Activated CD4-positive, alpha-beta T cell treated with anti-CD3 and anti-CD28 coated beads for 48 hours (primary cell): ENCODE data around the gene ST7.

Experiments
- DNase-seq: peaks from one replicate; pipeline ENCODE4 v3.0.0-alpha.2; 2020

The ST7 gene

DNA sequence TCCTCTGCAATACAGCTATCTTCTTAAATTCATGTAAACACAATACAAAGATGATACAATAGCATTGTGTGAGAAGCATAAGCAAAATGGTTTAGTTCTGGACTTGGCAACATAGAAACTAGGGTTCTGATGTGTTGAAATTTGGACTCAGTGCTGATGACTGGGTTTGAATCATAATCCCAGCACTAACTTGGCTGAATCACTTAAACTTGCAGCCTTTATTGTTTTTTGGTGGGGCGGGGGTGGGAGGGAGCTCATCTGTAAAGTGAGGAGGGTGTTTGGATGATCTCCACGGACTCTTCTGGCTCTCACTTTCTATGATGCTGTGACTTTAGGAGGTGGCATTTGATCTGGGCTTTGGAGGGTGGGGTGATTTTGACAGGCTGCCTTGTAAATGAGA is 211.3 kb downstream of the ST7 start:
- no peak for DNase-seq

DNA sequence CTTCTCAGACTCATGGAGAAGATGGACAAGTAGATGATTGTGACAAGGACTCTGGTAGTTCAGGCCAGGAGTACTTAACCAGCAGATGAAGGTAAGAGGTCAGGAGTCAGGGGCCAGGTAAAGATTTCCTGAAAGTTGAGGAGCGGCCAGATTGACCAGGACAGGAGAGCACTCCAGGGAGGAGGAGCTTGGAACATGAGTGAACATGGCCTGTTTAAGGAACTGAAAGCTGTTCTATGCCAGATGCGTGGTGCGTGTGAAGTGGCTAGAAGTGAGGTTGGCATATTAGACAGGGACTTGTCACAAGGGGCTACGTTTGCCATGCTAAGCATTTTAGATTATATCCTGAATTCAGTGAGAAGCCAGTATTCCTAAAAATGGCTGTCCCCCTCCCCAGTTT is 212.4 kb downstream of the ST7 start:
- no peak for DNase-seq

DNA sequence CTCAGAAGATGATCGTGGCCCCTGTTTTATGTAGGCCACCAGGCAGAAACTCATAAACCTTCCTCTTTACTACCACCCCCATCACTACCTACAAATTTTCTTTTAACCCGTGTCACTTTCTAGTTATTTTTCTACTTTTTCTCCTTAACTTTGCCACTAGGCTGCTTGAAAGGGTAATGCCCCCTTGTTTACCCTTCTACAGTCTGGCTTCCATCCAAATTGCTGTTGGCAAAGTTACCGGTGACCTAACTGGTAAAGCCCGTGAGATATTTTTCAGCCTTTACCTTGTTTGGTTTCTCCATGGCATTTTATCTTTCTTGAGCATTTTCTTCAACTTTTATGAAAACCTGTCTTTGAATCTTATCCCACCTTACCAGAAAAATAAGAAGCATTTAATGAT is 216.6 kb downstream of the ST7 start:
- no peak for DNase-seq

DNA sequence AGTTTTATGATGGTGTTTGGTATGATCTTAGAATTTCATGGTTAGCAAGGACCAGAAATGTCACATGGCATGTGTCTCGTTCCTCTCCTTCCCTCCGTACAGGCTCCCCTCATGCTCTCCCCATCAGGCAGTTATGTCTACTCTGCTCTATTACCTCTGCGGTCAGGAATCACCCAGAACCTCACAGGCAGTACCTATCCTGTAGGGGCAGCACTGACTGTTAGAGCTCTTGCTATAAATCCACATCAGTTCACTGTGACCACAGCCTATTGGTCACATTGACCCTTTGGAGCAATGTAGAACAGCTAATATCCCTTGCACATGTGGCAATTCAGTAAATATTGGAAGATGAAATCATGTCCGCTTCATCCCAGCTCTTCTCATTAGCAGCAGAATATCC is 217.8 kb downstream of the ST7 start:
- DNase-seq, result no peak

DNA sequence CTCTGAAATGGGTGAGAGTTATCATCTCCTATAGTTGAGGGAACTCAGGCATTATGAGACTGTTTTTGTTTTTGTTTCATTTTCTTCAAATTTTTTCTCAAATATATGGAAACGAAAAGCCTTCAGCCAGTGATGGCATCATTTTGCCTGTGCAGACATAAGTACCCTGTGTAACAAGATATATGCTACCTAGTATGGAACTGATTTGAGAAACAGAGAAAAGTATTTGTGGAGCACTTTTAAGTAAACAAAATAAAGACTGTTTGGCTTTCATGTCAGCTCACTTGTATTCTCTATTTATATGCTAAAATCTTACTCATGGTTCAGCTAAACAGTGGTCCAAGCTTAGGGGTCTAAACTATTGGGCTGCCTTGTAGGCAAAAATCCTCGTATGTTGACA is 219.0 kb downstream of the ST7 start:
- DNase-seq, result no peak

DNA sequence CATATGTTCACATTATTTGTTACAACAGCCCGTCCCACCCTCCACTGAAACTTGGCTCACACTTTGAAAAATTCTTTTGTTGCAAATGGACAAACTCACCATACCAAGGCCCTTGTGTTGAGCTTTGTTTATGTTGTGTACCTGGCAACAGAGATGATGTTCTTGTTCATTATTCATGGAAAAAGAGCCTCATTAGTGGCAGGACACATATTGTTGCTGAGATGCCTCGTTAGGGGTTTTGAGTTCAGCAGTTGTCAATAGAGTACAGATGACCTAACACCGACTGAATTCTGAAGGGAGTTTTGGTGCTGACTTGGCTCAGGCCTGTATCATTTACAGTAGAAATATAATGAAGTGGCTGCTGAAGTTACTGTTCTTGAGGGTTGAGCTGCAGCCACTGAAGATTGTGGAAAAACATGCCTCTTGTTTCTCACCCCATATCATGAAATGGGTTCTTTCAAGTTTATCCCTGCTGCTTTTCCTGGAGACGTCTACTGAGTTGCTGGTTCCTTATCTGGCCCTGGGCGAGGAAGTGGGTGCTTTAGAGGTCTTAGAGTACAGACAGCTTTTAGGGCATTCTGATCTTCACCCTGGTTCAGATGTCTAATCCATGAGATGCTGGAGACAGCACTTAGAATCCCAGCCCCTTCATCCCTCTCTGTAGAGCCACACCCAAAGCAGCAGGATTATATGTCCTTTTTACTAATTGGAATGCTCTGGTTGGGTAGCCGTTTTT is 219.9 kb downstream of the ST7 start:
- DNase-seq, result no peak

DNA sequence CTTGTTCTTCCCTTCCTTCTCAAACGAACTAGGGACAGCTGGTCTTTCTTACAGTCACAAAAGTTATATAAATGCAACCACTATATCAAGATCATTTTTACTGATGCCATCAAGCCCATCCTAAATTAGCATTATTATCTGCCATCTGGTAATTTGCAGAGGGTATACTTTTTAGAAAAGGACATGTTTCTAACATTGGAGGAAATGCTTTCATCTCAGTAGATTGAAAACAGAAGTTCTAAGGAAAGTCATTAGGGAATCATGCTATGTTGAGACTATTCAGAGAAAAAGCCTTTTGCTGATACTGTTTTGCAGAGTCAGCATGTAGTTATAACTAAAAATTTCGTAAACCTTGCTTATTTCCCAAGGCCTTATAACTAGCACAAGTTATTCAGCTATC is 222.9 kb downstream of the ST7 start:
- DNase-seq, result no peak

- DNase-seq, result no peak
Measured at GRCh38 chr7:117178600-117178999, 225.3 kb downstream of the ST7 start.

- no peak for DNase-seq
Measured at GRCh38 chr7:117179701-117180100, 226.4 kb downstream of the ST7 start.

DNA sequence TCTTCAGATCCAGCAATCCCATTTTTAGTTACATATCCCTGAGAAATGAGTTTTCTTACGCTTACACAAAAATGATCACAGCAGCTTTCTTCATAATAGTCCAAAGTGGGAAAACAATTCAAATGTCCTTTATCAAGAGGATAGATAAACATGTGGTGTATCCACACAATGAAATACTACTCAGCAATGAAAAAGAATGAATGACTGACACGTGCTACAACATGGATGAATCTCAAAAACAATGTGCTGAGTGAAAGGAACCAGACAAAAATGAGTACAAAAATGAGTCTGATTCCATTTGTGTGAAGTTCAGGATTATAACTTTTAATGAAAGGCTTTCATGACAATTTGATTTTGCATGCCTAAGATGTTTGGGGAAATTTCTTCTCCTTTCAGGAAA is 230.4 kb downstream of the ST7 start:
- no peak for DNase-seq

DNA sequence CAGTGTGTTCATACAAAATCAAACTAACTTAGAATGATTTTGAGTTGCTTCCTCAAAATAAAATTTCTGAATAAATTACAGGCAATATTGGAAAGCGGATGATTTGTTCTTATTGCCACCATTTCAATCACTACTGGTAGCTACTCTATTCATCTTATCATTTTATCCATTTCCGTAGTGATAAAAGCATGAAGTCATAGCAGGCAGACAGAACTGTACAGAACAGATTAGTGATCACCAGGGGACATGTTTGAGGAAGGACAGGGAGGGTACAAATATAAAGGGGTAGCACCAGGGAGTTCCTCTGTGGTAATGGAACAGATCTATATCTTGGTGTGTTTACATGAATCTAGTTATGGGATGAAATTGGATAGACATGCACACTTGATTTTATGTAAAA is 231.1 kb downstream of the ST7 start:
- DNase-seq, result no peak

DNA sequence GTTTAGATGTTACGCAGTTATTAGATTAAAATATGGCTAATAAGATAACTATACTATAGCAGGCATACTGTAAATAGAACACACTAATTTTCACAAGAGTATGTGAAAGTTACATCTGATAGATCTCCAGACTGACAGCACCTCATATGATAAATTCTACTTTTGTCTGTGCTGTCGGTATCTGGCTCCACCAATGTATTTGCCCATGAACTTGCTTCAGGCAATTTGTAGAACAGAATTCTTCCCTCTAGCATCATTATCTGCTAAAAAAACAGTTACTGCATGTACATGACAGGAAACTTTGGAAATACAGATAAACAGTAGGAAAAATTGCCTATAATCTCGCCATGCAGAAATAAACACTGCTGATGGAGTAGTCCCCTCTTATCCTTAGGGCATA is 231.8 kb downstream of the ST7 start:
- DNase-seq, result no peak

DNA sequence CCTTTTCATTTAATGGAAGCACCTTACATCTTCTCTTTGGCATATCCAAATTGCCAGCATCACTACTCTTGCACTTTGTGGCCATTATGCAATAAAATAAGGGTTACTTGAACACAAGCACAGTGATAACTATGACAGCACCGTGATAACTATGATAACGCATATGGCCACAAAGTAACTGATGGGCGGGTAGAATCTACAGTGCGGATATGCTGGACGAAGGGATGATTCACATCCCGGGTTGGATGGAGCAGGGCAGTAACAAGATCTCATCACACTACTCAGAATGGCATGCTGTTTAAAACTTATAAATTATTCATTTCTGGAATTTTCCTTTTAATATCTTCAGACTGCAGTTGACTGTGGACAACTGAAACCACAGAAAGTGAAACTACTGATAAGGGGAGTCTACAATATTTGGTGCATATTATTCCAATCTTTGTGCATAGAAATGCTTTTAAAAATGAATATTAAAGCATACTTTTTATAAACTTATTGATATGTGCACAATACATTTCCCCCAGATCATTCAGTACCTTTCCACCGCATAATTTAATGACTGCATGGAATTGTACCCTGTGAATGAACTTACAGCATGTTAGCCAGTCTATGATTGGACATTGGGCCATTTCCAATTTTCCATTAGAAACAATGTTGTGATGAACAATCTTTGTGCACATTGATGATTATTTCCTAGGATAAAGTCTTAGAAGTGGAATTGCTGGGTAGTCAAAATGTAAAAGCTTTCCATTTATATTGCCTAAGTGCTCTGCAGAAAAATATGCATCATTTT is 233.1 kb downstream of the ST7 start:
- no peak for DNase-seq

DNA sequence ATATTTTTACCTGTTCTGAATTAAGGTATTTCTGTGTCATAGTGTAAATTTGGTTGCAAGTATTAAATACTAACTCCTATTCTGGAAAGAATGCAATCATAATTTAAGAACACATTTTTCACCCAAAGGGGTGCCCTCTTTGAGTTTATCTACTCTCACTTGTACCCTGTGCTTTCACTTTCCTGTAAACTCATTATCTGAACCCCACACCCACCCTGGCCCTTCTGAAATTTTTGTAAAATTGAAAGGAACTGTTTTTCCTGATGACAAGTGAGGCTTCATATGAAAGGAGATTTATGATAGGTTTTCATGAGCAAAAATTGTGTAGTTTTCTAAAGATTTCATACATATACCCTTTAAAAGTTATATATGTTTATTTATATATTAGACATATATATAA is 235.1 kb downstream of the ST7 start:
- no peak for DNase-seq

DNA sequence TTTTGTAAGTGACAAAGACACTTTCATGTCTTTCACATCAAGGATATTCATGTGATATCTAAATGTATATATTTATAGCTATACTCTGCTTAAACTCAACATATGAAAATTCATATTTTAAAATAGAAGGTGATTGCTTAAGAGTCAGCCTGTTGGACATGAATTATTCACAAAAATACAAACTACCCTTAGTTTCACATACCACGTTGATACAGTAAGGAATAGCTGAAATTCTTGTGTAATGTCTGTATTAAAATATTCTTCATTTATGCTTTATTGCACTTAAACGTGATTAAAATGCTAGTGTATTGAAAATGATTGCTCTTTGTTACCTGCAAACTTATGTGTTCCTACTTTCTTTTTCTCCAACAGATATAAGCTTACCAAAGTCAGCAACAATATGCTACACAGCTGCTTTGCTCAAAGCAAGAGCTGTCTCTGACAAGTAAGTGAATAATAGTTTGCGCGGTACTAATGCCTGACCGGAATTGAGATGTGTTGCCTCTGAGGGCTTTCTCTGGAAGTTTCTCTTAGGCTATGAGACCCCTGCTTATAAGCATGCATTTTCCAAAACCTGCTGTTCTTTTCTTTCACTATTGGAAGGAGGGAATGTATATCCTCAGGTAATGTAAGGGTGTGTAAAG is 235.8 kb downstream of the ST7 start:
- no peak for DNase-seq

DNA sequence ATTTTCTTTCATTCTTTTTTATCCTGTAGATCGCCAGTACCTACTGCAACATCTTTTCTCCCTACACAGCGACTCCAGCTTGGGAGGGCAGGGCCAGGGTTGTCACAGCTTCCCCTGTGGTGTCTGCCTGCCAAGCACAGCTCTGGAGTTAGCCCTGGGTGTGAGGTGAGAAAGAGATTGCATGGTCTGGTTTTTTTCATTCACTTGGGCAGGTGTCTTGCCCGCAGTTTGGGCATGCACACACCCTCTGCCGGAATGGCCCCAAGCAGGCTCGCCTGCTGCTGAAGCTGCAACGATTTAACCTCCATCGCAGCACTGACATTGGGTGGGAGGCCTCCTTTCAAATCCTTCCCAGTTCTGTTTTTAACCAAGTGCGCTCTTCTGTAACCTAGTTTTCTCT is 236.8 kb downstream of the ST7 start:
- no peak for DNase-seq

DNA sequence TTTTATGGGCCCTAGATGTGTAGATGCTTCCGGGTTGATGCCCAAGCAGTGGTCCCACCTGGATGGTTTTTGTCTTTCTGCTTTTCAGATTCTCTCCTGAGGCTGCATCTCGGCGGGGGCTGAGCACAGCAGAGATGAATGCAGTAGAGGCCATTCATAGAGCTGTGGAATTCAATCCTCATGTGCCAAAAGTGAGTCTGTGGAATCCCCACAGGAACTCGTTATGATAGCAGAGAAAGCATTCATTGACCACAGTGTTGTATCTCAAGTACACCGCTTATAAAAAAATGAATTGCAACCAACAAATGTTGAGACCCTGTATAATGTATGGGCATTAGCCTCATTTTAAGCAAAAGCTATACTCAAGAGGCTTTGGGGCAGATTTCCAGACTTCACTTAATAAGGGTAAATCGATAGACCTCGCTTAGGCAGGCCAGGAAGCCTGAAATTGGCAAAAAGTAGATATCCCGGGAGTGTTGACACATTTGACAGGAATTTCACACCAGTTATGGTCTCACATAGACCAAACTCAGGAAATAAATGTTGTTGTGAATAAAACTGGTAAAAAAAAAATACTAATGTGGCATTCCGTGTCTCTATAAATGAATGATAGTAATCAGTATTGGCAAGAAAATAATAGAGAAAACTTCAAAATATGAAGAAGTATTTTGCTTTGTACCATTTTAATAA is 237.6 kb downstream of the ST7 start:
- DNase-seq, result no peak

DNA sequence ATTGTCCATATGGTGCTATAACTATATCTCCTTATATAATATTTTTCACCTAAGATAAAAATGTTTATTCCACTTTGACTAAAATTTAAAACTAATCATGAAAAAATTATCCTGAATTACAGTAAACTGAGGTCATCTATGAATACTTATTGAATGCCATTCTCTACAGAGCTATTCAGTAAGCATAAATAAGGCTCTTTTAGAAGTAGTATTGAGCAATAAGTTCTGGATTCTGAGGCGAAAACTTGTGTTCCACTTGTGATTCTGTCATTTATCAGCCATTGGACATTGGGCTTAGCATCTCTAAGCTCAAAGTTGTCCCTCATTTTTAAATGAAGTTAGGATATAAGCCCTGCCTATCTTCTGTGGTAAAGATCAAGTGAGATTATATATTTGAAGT is 238.8 kb downstream of the ST7 start:
- no peak for DNase-seq

DNA sequence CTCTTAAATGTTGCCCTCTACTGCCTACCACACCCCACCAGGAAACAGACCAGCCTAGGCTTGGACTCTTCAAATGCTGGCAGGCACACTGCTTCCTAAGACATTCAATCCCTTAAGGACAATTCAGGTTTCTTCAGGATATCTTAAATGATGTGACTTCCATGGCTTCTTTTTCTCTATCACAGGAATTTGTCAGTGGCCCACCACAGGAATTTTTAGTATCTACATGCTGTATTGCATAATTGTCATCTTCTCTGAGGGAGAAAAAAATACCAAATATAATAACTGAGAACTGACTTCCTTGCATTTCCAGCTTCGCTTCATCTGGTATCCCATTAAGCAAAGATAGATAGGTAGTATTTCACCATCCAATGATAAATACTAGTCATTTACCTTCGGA is 240.3 kb downstream of the ST7 start:
- no peak for DNase-seq

GRCh38 chr7:117194445-117194844 is 241.1 kb downstream of the ST7 start:
- no peak for DNase-seq

DNA sequence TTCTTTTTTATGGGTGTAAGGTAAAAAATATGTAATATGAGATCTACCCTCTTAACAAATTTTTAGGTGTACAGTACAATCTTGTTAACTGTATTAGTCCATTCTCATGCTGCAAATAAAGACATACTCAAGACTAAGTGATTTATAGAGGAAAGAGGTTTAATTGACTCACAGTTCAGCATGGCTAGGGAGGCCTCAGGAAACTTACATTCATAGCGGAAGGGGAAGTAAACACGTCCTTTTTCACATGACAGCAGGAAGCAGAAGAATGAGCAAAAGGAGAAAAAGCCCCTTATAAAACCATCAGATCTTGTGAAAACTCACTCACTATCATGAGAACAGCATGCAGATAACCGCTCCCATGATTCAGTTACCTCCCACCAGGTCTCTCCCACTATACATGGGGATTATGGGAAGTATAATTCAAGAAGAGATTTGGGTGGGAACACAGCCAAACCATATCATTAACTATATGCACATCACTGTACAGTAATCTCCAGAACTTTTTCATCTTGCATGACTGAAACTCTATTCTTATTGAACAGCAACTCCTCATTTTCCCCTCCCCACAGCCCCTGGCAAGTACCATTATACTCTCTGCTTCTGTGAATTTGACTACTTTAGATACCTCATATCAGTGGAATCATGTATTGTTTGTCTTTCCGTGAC is 242.2 kb downstream of the ST7 start:
- no peak for DNase-seq

DNA sequence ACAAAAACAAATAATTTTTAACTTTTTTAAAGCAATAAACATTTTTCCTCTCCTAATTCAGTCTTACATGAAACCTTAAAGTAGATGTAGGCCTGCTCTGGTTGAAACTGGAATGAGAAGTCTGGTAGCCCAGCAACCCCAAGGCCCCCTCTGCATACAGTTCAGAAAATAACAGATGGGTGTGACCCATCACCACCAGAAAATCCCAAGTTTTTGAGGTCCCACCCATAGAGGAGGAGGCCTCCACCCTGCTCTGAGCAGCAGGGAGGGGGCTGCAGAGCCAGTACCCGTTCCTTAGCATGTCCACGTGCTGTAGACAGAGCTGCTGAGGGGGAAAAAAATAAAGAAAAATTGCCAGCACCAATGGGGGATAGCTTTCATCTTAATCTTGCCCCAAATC is 246.8 kb downstream of the ST7 start:
- no peak for DNase-seq
